ENCODE results near the gene ALK. TPM values are rescaled to one million over a fixed set of nuclear protein-coding genes. Genes with fewer than 3 reads are reported as not detected.

ALK gene
- total RNA-seq, 1 donor from 2014 or later: under 0.01 TPM

GRCh38 chr2:29807082-29807481 is 114.3 kb downstream of the ALK start:
- no peak overlapping the region for H3K4me3 ChIP-seq (ENCODE audit: low read depth, low read length)
- no peak for TF ChIP-seq CTCF (conservative IDR thresholded peaks at IDR 0.05; ENCODE audit: low read depth, low read length)
- no peak for DNase-seq (ENCODE audit: low read depth)

GRCh38 chr2:29806461-29806860 is 114.9 kb downstream of the ALK start:
- DNase-seq (ENCODE audit: low read depth): no peak
- TF ChIP-seq CTCF (conservative IDR thresholded peaks at IDR 0.05; ENCODE audit: low read depth, low read length): no peak
- no peak overlapping the region for H3K4me3 ChIP-seq (ENCODE audit: low read depth, low read length)

- no peak overlapping the region for H3K4me3 ChIP-seq (ENCODE audit: low read depth, low read length)
- DNase-seq (ENCODE audit: low read depth): no peak
- no peak for TF ChIP-seq CTCF (conservative IDR thresholded peaks at IDR 0.05; ENCODE audit: low read depth, low read length)
These were observed 116.7 kb downstream of the ALK start for GRCh38 chr2:29804671-29805070.

GRCh38 chr2:29803537-29803936 is 117.8 kb downstream of the ALK start:
- TF ChIP-seq CTCF (conservative IDR thresholded peaks at IDR 0.05; ENCODE audit: low read depth, low read length): no peak
- no peak overlapping the region for H3K4me3 ChIP-seq (ENCODE audit: low read depth, low read length)
- no peak for DNase-seq (ENCODE audit: low read depth)

- peak; percentile 20 for DNase-seq (ENCODE audit: low read depth)
- TF ChIP-seq CTCF (conservative IDR thresholded peaks at IDR 0.05; ENCODE audit: low read depth, low read length): no peak
- H3K4me3 ChIP-seq (ENCODE audit: low read depth, low read length): no peak overlapping the region
These were observed 118.4 kb downstream of the ALK start for GRCh38 chr2:29802986-29803385.

GRCh38 chr2:29799628-29800027 is 121.8 kb downstream of the ALK start:
- no peak for DNase-seq (ENCODE audit: low read depth)
- no peak overlapping the region for H3K4me3 ChIP-seq (ENCODE audit: low read depth, low read length)
- TF ChIP-seq CTCF (conservative IDR thresholded peaks at IDR 0.05; ENCODE audit: low read depth, low read length): no peak

- no peak overlapping the region for H3K4me3 ChIP-seq (ENCODE audit: low read depth, low read length)
- no peak for TF ChIP-seq CTCF (conservative IDR thresholded peaks at IDR 0.05; ENCODE audit: low read depth, low read length)
- DNase-seq (ENCODE audit: low read depth): no peak
These were observed 123.5 kb downstream of the ALK start for GRCh38 chr2:29797916-29798315.
